ENCODE data around the gene C6orf62. TPM values are rescaled to one million over a fixed set of nuclear protein-coding genes. Genes with fewer than 3 reads are reported as not detected.
A peak's percentile ranks its signal among the peaks of the same experiment; 100 is the strongest.

Gene C6orf62
- total and polyA plus RNA-seq, 2 experiments from 2014 or later, result 66.7 to 79.9 TPM

DNA sequence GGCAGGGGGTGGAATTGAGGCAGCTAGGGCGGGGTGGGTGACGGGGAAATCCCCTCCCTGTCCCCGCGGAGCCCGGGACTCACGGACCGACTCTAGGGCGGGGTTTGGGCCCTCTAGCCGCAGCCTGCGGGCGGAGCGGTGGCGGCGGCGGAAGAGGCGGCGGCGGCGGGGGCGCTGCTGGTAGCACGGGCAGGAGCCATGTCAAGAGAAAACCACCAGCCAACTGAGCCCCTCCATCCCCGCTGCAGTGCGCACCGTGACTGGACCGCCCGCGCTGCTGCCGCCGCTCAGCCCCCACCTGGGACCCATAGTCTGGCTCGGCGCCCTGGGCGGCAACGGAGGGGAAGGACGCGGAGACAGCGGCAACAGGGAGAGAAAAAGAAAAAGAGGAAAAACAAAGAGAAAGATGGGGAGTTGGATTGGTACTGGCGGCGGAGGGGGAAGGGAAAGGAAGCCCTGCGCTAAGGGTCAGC is 1.2 kb upstream of the C6orf62 start:
- H4K20me1 ChIP-seq (replicated peaks; ENCODE audit: insufficient read depth), result peaks cover 37% of the 10 kb centered on the region
- peaks cover 17% of the 10 kb centered on the region; the same call in 1 of the 2 replicates for H3K4me1 ChIP-seq (ENCODE audit: insufficient read depth)
- peak overlapping the region; percentile 97 for H3K27ac ChIP-seq (ENCODE audit: low read depth)
- H3K36me3 ChIP-seq (ENCODE audit: insufficient read depth), result peaks cover 11% of the 10 kb centered on the region; the same call in 1 of the 2 replicates
- H3K4me1 Mint-ChIP-seq, result peaks cover 24% of the 10 kb centered on the region
- H3K9me2 ChIP-seq (ENCODE audit: insufficient read depth), result no peaks in the 10 kb centered on the region
- peaks cover 53% of the 10 kb centered on the region for H3K79me2 ChIP-seq (replicated peaks; ENCODE audit: insufficient read depth)
- H3K4me3 ChIP-seq, result peak overlapping the region; percentile 84
- no peaks in the 10 kb centered on the region for H3K27me3 ChIP-seq (ENCODE audit: insufficient read depth)
- ATAC-seq (peak; percentile 22), DNase-seq (ENCODE audit: low spot score) (peak; percentile 46)
- no peaks in the 10 kb centered on the region for H3K9me3 Mint-ChIP-seq
- H3K4me2 ChIP-seq, result peak overlapping the region; percentile 89
- H2AFZ ChIP-seq, result no peak overlapping the region
- peak overlapping the region; percentile 100 for H3K27ac Mint-ChIP-seq
- TF ChIP-seq, protein P1, sequence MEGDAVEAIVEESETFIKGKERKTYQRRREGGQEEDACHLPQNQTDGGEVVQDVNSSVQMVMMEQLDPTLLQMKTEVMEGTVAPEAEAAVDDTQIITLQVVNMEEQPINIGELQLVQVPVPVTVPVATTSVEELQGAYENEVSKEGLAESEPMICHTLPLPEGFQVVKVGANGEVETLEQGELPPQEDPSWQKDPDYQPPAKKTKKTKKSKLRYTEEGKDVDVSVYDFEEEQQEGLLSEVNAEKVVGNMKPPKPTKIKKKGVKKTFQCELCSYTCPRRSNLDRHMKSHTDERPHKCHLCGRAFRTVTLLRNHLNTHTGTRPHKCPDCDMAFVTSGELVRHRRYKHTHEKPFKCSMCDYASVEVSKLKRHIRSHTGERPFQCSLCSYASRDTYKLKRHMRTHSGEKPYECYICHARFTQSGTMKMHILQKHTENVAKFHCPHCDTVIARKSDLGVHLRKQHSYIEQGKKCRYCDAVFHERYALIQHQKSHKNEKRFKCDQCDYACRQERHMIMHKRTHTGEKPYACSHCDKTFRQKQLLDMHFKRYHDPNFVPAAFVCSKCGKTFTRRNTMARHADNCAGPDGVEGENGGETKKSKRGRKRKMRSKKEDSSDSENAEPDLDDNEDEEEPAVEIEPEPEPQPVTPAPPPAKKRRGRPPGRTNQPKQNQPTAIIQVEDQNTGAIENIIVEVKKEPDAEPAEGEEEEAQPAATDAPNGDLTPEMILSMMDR (conservative IDR thresholded peaks at IDR 0.05; ENCODE audit: low read depth in 2 of 2), result no peak
- TF ChIP-seq POLR2AphosphoS5 (IDR thresholded peaks at IDR 0.05; ENCODE audit: low read depth), result no peak; the same call in 1 of the 2 replicates
- peak; percentile 8; the same call in 1 of the 2 replicates for TF ChIP-seq ZNF331 (CRISPR knock-in tag; IDR thresholded peaks at IDR 0.05; ENCODE audit: low read depth)
- TF ChIP-seq EZH2phosphoT487 (IDR thresholded peaks at IDR 0.05; ENCODE audit: unreplicated experiment), result no peak
- no peak for TF ChIP-seq CREB1 (CRISPR knock-in tag; IDR thresholded peaks at IDR 0.05; ENCODE audit: low read depth)
- H3K4me3 Mint-ChIP-seq, result peak overlapping the region; percentile 98
- H3K27me3 Mint-ChIP-seq (ENCODE audit: insufficient read depth, low read depth, poor library complexity), result peaks cover 22% of the 10 kb centered on the region
- H3F3A ChIP-seq (replicated peaks; ENCODE audit: low read depth), result peaks cover 4% of the 10 kb centered on the region; the same call in 1 of the 2 replicates
- peaks cover 48% of the 10 kb centered on the region for H3K36me3 Mint-ChIP-seq (ENCODE audit: low read depth)

DNA sequence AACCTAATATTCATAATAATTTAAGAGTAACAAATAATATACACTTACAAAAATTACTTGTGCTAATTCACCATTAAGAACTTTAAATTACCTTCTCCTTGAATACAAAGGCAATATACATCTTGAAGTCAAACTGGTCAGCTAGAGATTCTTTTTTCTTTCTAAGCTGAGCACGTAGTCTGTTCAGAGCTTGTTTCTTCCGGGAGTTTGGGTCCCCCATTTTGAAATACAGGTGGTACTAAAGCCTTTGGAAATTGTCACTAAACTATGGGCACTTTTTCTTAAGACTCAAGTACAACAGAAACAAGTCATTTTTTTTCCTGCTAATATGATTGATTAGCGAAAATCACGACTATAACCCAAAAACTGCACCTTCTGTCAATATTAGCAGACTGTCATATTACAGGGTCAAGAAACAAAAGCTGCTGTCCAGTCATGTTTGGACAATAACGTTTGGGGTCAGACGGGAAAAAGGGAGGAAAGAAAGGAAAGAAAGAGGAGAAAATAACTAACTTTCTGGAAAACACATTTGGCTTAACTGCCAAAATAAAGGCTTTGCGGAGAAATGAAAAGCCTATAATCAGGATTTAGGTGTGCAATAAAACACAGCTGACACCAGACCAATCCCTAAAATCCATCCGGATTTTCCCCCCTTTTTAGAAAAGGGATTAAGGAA is 367 bp downstream of the C6orf62 start:
- H3F3A ChIP-seq (replicated peaks; ENCODE audit: low read depth), result peaks cover 4% of the 10 kb centered on the region; the same call in 1 of the 2 replicates
- peaks cover 64% of the 10 kb centered on the region for H3K36me3 Mint-ChIP-seq (ENCODE audit: low read depth)
- H3K9me3 Mint-ChIP-seq, result no peaks in the 10 kb centered on the region
- H3K79me2 ChIP-seq (replicated peaks; ENCODE audit: insufficient read depth), result peaks cover 69% of the 10 kb centered on the region
- no peaks in the 10 kb centered on the region for H3K9me2 ChIP-seq (ENCODE audit: insufficient read depth)
- no peak overlapping the region for H3K27ac ChIP-seq (ENCODE audit: low read depth)
- H3K4me3 ChIP-seq, result peak overlapping the region; percentile 84
- H3K27me3 Mint-ChIP-seq (ENCODE audit: insufficient read depth, low read depth, poor library complexity), result peaks cover 22% of the 10 kb centered on the region
- peak overlapping the region; percentile 98 for H3K4me3 Mint-ChIP-seq
- H3K27me3 ChIP-seq (ENCODE audit: insufficient read depth), result no peaks in the 10 kb centered on the region
- H4K20me1 ChIP-seq (replicated peaks; ENCODE audit: insufficient read depth), result peaks cover 49% of the 10 kb centered on the region
- peak overlapping the region; percentile 100 for H3K27ac Mint-ChIP-seq
- peaks cover 24% of the 10 kb centered on the region for H3K4me1 Mint-ChIP-seq
- no peak for DNase-seq (ENCODE audit: low spot score)
- H3K36me3 ChIP-seq (ENCODE audit: insufficient read depth), result peaks cover 27% of the 10 kb centered on the region
- no peak for ATAC-seq
- peaks cover 17% of the 10 kb centered on the region; the same call in 1 of the 2 replicates for H3K4me1 ChIP-seq (ENCODE audit: insufficient read depth)
- no peak overlapping the region for H2AFZ ChIP-seq
- peak overlapping the region; percentile 89 for H3K4me2 ChIP-seq
- no peak for TF ChIP-seq STAT1 (IDR thresholded peaks at IDR 0.05; ENCODE audit: unreplicated experiment)
- no peak for TF ChIP-seq JUNB (IDR thresholded peaks at IDR 0.05; ENCODE audit: unreplicated experiment)
- TF ChIP-seq, protein P1 (conservative IDR thresholded peaks at IDR 0.05; ENCODE audit: low read depth in 2 of 2), result no peak
- no peak for TF ChIP-seq NANOG (IDR thresholded peaks at IDR 0.05; ENCODE audit: borderline replicate concordance)
- no peak for TF ChIP-seq ZNF462 (CRISPR knock-in tag; IDR thresholded peaks at IDR 0.05)
